GM12801 (cell line): Measurements from ENCODE around the gene CAPN12.

Source experiments
- CTCF ChIP-seq: IDR thresholded peaks from one replicate; pipeline ENCODE4 v1.5.1; 2011; ENCODE audit warnings: control low read depth; ENCODE audit not compliant: insufficient read length; ENCODE audit errors: extremely low read depth

Gene CAPN12

GRCh38 chr19:38695832-38696728 is 48.2 kb downstream of the CAPN12 start:
- no peak for TF ChIP-seq CTCF

DNA sequence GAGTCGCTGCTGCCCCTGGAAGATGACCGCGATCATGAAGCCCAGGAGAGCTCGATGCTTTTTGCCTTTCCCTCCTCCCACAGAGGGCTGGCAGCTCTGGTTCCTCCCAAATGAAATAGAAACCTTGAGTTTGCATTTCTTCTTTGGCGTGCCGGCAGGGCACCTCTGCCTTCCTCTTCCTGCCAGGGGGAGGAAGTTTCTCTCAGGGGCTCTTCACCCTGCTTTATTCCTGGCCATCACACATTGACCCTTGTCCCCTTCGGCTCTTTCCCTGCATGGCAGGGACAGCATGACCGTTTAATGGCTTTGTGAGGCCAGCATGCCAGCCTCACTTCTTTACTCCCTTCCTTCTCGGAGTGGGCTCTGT is 49.0 kb downstream of the CAPN12 start:
- TF ChIP-seq CTCF: no peak

GRCh38 chr19:38693380-38694223 is 50.7 kb downstream of the CAPN12 start:
- no peak for TF ChIP-seq CTCF

DNA sequence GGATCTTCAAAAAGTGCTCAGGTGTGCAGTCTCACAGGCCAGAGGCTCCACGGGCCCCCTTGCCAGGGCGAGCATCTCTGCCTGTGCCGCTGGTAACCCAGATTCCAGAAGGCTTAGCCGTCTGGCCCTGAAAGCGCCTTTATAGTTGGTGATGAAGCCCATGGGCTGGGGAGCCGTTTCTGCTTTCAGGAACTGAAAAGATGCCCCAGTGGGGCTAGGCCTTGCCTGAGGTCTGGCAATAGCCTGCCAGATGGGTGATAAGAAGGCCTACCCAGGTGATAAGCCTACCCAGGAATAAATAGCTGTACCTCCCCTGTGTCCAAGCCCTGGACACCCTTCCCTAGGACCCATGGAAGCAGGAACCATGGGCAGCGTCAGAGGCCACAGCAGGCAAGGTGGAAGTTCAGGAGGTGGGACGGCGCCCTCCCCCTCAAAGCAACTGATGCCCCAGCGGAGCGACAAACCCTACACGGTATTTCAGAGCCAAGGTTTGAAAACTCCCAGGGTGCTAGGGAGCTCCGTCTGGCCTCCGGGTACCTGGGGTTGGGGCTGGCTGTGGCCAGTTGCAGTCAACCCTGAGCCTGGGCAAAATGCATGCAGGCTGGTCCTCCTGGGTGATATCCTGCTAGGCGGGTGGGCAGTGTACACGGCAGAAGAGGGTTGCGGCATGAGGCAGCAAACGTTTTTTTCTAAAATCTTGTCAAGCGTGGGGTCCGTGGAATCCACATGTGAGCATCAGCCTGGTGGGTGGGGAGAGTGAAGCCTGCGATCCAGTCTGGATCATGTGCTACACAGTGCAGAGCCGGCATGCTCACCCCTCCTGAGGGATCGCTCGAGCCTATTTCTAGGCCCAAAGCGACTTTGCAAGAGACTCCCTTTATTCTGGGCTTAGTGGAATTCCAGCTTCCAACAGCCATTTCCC is 51.6 kb downstream of the CAPN12 start:
- no peak for TF ChIP-seq CTCF

- TF ChIP-seq CTCF: no peak
These were observed 52.3 kb downstream of the CAPN12 start for GRCh38 chr19:38691938-38692457.

- TF ChIP-seq CTCF: no peak
These were observed 53.4 kb downstream of the CAPN12 start for GRCh38 chr19:38690832-38691231.
